Measurements from ENCODE around the gene PRR5L.

DNA sequence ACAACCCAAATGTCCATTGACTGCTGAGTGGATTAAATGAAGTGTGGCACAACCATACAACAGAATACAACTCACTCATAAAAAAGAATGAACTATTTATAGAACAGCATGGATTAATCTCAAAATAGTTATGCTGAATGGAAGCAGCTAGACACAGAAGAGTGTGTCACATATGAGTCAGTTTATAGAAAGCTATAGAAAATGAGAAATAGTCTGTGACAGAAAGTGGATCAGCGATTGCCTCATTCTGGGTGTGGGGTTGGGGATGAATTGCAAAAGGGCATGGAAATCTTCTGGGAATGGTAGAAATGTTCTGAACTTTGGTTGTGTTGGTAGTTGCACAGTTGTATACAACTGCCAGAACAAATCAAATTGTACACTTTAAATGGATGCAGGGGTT lies 37.4 kb downstream of the PRR5L start:
- TF ChIP-seq, protein P1, sequence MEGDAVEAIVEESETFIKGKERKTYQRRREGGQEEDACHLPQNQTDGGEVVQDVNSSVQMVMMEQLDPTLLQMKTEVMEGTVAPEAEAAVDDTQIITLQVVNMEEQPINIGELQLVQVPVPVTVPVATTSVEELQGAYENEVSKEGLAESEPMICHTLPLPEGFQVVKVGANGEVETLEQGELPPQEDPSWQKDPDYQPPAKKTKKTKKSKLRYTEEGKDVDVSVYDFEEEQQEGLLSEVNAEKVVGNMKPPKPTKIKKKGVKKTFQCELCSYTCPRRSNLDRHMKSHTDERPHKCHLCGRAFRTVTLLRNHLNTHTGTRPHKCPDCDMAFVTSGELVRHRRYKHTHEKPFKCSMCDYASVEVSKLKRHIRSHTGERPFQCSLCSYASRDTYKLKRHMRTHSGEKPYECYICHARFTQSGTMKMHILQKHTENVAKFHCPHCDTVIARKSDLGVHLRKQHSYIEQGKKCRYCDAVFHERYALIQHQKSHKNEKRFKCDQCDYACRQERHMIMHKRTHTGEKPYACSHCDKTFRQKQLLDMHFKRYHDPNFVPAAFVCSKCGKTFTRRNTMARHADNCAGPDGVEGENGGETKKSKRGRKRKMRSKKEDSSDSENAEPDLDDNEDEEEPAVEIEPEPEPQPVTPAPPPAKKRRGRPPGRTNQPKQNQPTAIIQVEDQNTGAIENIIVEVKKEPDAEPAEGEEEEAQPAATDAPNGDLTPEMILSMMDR (IDR thresholded peaks at IDR 0.05) = no peak
- TF ChIP-seq POLR2A (IDR thresholded peaks at IDR 0.05) (no peak), EP300 (IDR thresholded peaks at IDR 0.05) (no peak)

Measured in tibial nerve (tissue), 4 donors.